Stimulated activated CD4-positive, alpha-beta T cell treated with anti-CD3 and anti-CD28 coated beads, Interleukin-12 subunit alpha, Interleukin-12 subunit beta, amount 100 ng/mL, for 48 hours (primary cell): ENCODE results near the gene MTCH1.
"Not testable (repeated sequence)": the region's sequence is repeated elsewhere in the genome, so short reads cannot be mapped to it uniquely, and the experiment has no call there.

Source experiments
- DNase-seq, 3 donors: peaks; one replicate each; pipeline ENCODE4 v3.0.0-alpha.2; 2020; ENCODE audit warnings: low read depth in 2 of 3, low spot score in 1 of 3

The MTCH1 gene

DNA sequence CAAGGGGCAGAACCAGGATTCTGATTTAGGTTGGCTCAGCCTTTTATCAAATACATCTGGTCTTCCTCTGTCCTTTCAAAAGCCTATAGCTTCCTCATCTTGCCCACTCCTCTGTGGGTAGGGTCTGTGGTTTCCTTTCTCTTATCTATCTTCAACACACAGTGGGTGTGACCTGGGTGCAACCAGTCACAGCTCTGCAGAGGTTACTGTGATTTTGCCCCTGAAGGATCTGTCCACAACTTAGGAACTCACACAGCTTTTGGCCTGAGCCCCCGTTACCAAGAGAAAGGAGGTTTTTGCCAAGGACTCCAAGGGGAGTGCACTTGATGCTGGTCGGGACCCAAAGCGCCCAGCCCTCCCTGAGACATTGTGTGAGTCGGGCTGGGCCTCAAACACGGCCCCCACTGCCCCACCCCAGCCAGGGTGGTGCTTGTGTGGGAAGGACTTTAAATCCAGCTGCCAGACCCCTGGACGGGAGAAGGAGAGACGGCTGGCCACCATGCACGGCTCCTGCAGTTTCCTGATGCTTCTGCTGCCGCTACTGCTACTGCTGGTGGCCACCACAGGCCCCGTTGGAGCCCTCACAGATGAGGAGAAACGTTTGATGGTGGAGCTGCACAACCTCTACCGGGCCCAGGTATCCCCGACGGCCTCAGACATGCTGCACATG, 31.6 kb downstream of the MTCH1 start, which contains the start of gene PI16:
Gene PI16 (plus strand): TSS at position 477 of the 670 bp plus-strand sequence. CDS start 23 bp downstream, at position 500.
- DNase-seq = no peak

DNA sequence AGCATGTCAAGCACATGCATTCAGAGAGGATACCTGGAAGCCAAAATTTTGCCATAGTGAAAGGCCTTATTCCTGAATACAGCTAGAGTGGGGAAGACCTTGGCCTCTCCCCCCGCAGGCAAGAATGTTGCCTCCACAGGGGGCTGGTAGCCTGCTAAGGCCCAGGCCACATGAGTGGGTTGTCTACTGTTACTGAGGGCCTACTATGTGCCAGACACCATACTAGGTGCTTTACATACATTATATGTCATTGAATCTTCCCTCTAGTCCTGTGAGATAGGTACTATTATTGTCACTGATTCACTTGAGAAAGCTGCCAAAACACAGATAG, 32.1 kb downstream of the MTCH1 start:
- DNase-seq = no peak

DNA sequence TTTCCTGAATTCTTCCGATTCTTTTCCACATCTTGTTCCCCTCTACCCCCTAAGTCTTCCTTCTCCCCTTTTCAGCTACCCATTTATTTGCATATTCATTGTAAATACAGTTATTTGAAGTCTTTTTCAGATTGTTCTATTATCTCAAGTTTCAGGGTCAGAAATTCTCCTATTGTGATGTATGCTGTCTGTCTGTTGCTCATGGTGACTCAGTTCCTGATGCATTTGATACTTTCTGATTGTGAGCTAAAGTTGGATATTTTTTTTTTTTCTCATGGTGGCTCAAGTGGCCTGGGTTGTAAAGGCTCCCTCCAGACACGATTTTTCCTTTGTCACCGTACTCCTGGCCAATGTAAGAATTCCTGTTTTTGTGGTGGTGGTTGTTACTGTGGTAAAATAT, 36.4 kb downstream of the MTCH1 start:
- no peak for DNase-seq

DNA sequence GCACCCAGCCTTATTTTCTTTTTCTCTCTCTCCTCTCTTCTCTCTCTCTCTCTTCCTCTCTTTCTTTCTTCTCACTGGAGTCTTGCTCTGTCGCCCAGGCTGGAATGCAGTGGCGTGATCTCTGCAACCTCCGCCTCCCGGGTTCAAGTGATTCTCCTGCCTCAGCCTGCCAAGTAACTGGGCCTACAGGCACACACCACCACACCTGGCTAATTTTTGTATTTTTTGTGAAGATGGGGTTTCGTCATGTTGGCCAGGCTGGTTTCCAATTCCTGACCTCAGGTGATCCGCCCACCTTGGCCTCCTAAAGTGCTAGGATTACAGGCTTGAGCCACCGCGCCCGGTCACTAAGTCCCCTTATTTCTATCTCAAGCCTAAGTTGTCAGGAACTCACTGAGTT, 36.9 kb downstream of the MTCH1 start:
- not testable (repeated sequence) for DNase-seq

DNA sequence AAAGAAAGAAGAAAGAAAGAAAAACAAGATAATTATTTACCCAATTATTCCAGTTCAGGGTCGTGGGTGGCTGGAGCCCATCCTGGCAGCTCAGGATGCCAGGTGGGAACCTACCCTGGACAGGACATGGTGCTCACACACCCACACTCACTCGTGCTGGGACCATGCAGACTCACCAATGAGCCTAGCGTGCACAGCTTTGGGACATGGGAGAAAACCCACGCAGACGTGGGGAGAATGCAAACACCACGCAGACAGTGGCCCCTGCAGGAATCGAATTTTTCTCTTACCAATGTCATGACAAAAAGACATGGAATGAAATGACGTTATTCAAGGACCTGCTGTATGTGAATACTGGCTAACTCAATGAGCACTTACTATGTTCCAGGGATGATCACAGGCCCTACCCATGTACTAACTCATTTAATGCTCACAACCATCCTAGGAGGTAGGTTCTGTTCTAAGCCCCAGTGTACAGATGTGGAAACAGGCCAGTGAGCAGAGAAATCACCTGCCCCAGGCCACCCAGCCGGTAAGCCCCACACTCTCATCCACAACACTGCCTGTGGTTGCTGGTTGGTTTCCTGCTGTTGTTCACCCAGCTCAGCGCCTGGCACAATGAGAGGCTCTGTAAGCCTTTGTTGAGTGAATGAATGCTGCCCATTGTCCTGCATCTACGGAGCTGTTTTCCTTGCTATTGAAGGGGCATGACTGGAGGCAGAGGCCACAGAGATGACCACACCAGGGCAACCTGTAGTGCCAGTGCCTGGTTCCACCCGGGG, 38.2 kb downstream of the MTCH1 start:
- DNase-seq = no peak

DNA sequence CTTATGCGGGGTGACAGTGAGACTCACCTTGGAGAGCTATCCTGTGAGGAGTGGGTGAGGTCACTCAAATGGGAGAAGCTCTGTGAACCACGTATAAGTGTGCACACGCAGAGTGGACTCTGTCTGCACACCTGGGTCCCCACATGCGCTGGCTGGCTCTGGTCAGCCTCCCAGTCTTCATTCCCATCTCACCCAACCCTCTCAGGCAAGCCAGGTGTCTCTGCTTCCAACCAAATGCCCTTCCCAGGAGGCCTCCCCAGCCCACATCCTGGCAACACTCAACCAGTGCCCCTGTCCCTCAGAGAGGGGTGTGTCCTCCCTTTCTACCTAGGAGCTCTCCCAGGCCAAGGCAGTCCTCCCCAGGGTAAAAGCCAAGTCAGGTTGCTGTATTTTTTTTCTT, 39.5 kb downstream of the MTCH1 start:
- no peak for DNase-seq

DNA sequence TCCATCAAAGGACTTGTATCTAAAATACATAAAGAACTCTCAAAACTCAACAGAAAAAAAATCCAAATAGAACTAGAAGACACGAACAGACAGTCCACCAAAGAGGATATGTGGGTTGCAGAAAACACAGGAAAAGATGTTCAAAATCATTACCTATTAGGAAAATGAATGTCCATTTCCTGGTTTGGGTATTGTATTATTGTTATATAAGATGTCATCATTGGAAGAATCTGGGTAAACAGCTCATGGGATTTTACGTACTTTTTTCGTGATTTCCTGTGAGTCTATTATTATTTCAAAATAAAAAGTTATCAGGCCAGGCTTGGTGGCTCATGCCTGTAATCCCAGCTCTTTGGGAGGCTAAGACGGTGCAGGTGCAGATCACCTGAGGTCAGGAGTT, 40.7 kb downstream of the MTCH1 start:
- no peak for DNase-seq

DNA sequence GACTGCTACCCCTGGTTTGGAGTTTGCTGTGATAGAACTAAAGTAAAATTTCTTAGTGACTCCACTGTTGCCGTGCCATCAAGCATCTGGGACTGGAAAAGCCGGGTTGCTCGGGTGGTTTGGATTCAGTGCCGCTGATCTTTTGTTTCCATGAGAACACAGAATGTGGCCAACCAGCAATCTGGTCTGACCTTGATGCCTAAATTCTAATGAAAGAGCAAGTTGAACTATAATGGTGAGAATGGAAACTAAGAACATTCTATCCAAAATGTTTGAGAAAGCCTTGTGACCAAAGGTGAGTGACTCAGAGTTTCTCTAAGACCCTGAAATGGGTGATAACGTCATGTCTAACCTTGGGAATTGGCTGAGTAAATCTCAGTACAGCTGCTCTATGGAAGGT, 41.3 kb downstream of the MTCH1 start:
- no peak for DNase-seq

DNA sequence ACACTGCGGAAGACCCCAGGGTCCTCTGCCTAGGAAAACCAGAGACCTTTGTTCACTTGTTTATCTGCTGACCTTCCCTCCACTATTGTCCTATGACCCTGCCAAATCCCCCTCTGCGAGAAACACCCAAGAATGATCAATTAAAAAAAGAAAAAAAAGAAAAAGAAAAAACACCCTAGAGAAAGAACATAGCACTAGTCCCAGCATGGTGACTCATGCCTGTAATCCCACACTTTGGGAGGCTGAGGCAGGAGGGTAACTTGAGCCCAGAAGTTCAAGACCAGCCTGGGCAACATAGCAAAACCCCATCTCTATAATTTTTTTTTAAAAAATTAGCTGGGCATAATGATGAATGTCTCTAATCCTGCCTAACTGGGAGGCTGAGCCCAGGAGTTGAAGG, 43.7 kb downstream of the MTCH1 start:
- DNase-seq = not testable (repeated sequence)

DNA sequence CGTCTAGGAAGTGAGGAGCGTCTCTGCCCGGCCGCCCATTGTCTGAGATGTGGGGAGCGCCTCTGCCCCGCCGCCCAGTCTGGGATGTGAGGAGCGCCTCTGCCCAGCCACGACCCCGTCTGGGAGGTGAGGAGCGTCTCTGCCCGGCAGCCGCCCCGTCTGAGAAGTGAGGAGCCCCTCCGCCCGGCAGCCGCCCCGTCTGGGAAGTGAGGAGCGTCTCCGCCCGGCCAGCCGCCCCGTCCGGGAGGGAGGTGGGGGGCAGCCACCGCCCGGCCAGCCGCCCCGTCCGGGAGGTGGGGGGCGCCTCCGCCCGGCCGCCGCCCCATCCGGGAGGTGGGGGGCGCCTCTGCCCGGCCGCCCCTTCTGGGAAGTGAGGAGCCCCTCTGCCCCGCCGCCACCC, 44.4 kb downstream of the MTCH1 start:
- not testable (repeated sequence) for DNase-seq

DNA sequence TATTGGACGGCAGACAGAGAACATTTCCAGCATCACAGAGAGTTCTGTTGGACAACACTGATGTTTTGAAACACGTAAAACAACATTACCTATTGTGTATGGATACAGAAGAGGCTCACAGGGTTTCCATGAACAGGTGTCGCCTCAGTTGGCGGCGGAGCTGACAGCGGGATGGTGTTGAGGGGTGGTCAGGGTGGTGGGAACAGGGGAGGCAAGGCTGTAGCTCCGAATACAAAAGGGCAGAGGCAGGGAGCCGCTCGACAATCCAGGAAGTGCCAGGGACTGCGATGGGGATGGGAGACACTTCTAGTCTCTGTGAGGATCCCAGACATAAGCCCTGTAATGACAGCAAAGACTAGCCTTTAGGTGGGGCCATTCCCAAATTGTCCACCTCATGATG, 46.0 kb downstream of the MTCH1 start:
- no peak for DNase-seq

DNA sequence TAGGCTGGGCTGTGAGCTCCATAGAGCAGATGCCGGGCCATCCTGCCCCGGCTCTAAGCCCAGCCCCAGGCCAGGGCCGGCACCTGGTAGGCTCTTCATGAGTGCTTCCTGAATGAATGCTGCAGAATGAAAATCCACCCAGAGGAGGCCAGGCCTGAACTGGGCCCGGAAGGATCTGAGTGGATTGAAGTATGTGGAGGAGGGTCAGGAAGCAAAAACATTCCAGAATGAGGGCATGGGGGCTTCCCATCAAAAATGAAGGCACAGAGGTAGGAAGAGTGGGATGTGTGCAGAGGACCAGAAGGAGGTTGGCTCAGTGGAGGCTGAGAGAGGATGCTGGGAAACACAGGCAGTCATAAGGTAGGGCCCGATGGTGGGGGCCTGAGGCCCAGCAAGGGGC, 47.0 kb downstream of the MTCH1 start:
- DNase-seq = not testable (repeated sequence)

DNA sequence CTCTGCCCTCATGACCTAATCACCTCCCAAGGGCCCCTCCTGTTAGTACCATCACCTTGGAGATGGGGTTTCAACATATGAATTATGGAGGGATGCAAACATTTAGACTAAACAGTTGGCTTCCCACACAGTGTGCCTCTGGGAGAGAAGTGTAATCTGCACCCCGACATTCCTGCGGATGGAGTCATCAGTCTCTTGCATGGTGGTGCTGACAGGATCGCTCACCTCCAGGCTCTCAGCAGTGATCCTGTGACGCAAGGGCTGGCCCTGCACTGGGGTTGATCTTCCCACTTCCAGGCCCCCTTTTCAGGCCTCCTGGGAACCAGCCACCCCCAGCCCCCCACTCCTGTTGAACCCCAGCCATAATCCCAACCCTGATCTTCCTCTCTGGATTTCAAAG, 47.5 kb downstream of the MTCH1 start:
- no peak for DNase-seq

DNA sequence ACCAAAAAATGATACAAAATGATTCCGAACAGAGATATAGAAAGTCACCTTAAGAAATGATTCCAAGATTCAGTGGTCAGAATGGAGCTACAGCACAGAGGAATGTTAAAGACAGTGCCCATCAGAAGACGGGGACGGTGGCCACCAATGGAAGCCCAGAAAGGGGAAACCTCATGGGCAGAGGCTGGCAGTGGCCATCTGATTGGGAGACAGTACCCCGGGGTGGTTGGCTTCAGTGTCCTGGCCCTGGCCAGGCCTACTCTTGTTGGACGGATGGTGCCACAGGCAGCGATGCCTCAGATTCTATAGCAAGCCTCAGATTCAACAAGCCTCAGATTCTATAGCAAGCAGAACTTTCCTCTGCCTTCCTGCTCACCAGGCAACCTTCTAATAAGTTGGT, 48.1 kb downstream of the MTCH1 start:
- no peak for DNase-seq

DNA sequence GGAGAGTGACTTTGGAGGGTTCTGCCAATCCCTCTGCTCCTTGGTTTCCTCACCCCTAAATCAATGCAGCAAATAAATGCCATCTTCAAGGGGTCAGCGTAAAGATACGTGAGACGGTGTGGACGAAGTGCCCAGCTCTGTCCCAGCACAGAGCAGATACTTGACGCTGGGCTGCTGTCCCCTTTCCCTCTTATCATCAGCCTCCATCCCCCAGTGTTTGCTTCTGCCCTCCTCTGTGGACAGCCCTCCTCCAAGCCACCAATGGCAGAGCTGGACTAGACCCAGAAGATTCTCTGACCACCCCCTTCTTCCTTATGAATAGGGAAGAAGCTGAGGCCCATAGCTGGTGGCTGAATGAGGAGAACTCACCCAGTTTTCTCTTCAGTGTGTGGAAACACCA, 49.2 kb downstream of the MTCH1 start:
- no peak for DNase-seq

DNA sequence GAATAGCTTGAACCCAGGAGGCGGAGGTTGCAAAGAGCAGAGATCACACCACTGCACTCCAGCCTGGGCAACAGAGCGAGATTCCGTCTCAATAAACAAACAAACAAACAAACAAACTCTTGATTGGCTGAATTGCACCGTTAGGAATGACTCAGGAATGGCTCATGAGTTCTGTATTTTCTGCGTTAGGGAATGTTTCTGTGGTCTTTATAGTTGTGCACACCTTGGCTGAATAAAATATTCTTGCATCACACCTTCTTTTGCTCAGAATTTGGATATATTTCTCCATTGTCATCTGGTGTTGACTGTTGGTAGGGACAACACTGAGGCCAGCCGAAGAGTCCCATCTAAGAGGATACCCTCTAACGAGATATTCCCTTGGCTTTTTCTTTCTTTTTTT, 51.1 kb downstream of the MTCH1 start:
- DNase-seq = no peak

DNA sequence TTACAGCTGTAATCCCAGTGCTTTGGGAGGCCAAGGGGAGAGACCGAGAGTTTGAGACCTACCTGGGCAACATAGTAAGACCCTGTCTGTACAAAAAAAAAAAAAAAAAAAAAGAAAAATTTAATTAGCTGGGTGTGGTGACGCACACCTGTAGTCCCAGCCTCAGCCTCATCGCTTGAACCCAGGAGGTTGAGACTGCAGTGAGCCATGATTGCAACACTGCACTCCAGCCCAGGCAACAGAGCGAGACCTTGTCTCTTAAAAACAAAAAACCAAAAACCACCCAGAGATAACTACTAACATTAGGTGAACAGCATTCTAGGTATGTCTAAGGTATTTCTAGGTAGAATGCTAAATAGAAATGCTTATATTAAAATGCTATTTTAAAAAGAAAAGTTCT, 52.5 kb downstream of the MTCH1 start:
- DNase-seq = no peak

DNA sequence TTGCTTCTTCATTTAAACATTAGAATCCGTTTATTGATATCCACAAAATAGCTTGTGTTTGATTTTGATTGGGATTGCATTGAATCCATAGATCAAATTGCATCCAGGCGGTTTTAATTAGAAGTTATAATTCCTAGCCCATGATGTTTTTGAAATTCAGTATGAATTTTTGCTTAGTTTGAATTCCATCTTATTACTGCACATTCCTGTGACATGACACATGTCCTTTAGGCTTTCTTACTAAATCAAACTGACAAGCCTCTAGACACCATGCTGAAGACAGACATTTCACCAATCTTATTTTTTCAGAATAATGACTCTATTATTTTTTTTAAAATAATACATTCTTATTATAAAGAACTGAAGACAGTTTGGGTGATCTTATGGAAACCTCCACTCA, 52.9 kb downstream of the MTCH1 start:
- DNase-seq = no peak

DNA sequence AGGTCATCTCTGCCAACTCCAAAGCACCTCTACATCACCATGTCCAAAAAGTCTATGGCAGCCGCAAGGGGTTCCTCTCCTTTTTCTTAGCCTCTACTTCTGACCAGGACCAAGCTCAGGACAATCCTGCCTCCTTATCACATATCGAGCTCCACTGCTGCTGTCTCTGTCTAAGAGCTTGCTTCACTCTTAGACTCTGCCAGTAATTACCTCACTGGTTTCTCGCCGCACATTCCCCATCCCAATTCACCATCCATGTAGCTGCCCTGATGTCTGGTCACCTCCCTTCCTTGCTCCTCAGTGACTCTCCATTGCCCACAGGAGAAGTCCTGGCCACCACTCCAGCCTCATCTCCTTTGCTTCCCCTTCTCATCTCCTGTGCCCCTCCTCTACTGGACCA, 55.5 kb downstream of the MTCH1 start:
- DNase-seq = no peak

DNA sequence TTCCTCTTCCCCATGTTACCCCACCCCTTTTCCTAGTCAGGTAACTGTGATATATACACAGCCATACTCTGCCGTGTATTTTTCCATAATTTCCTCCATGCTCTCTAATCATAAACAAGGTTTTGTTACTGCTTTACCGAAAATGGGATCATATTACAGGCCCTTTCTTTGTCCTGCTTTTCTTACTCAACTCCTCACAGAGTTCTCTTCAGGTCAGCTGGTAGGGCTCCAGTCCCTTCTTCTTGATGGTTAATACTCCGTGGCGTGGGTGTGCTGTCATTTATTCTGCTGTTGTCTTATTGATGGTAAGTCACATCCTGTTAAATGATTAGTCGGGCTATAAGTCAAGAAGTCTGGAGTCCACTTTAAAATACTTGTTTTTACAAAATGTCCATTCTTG, 56.4 kb downstream of the MTCH1 start:
- no peak for DNase-seq

DNA sequence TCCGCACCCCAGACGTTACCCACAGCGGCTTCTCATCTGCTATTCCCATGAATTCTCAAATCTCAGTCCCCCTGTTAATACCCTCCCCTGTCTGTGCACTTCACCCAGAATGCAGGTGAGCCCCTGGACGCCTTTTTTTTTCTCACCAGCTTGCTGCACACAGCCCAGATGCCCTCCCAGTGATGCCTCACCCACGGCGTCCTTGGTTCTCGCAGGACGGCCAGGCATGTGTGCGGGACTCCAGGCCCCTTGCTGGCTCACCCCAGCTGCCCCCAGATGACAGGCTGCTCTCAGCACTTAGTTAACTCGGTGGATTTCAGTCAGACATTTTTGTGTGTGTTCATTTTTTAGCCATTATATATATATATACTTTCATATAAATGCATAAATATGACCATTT, 56.8 kb downstream of the MTCH1 start:
- no peak for DNase-seq

DNA sequence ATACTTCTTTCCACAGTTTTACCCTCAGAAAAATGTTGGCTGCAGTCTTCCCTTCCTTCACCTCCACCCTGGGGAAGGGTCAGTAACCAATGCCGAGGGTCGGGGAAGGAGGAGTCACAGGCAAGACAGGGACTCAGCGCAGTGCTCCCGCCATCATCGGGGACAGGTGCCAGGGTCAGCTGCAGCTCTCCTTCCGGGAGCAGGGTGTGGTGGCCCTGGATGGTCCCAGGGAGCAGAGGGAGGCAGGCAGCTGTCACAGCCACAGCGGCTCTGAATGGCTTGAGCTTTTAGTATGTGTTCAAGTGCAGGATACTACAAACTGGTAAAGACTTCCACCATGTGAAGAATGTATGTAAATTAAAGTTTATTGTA, 57.5 kb downstream of the MTCH1 start:
- DNase-seq = no peak
